IPS-NIHi7 (cell line): ENCODE results near the gene CLCNKB.

Experiments used
- DNase-seq: peaks from one replicate; pipeline ENCODE4 v3.0.0; 2012; ENCODE audit warnings: mixed read lengths; ENCODE audit errors: extremely low spot score

The CLCNKB gene

DNA sequence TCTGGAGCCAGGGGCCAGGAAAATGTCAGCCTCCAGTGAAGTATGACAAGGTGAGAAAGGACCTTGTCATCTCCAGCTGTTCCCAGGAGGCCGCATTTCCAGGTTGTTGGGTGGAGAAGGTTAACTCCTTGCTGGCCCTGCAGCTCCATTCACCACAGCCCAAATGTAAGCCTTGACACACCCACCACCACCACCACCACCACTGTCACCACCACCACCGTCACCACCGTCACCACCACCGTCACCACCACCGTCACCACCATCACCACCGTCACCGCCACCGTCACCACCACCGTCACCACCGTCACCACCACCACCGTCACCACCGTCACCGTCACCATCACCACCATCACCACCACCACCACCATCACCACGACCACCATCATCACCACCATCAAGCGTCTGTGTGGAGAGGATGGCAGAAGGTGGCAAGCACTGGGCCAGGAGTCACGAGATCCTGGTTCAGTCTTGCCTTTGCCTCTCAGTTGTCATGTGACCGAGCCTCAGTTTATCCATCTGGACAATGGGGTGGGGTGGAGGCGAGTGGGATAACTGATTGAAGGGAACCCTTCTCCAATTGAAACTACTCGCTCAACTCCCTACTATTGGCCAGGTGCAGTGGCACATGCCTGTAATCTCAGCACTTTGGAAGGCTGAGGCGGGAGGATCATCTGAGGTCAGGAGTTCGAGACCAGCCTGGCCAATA lies 51.0 kb downstream of the CLCNKB start:
- no peak for DNase-seq

GRCh38 chr1:16095447-16095846 lies 51.9 kb downstream of the CLCNKB start:
- DNase-seq: no peak

DNA sequence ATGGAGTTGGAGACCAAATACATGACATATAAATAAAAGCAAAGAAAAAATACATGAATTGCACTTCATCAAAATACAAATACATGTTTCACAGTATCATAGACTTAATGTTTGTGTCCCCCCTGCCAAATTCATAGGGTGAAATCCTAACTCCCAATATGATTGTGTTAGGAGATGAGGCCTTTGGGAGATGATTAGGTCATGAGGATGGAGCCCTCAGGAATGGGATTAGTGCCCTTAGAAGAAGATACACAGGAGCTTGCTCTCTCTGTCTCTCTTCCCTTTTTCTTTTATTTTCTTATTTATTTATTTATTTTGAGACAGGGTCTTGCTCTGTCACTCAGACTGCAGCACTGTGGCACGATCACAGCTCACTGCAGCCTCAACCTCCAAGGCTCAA lies 55.8 kb downstream of the CLCNKB start:
- DNase-seq: no peak

DNA sequence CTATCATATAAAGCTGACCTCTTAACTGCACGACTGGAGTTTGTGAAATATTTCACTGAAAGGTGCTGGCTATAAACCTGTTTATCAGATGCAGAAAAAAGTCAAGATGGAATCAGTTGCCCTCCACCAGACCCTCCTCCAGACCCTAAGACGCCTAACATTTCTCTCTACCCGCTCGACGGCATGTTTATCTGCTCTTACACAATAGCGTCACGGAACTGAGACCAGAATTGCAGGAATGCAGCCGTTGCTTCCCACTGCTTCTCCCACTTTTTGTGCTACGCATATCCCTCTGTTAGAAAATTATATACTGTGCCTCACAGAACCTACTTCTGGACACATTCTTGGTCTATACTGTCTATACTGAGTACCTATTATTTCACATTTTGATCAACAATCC lies 58.0 kb downstream of the CLCNKB start:
- DNase-seq: no peak
